HG02759 (cell line): ENCODE results near the gene GABBR2.

Experiments
- ATAC-seq: cut with Tn5 transposase; IDR thresholded peaks from one replicate; pipeline ENCODE4 v1.9.1; 2021; ENCODE audit warnings: mild to moderate bottlenecking, moderate library complexity; ENCODE audit not compliant: unreplicated experiment

Gene GABBR2

DNA sequence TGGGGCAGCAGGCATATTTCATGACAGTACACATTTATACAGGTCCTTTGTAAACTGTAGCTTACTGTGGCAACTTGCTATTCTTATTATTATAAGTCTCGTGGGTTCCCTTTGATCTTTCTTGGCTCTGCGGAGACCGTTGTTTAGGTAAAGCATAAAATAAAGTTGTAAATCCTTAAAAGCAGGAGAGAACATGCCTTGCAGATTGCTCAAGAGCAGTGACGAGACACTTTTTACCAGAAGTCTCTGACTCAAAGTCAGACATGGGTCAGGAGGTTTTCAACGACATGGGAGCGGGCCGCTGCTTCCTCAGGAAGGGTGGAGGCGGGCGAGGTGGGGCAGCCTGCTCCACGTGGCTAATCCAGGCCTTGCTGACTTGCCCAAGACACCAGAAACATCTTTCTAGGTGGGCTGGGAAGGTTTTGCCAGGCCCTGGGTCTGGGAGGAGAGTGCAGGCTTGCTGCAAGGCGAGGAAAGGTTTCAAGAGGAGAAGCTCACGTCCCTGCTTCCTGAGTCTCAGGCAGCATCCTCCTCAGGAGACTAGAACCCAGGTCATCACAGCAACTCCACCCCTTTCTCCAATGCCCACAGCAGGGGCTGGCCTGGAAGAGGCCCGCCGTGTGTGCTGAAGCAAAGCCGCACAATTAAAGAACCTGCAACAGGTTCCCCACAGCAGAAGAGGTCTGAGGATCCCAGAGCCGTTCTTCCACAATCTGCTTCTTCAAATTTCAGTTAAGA, 459.8 kb downstream of the GABBR2 start:
- no peak for ATAC-seq

DNA sequence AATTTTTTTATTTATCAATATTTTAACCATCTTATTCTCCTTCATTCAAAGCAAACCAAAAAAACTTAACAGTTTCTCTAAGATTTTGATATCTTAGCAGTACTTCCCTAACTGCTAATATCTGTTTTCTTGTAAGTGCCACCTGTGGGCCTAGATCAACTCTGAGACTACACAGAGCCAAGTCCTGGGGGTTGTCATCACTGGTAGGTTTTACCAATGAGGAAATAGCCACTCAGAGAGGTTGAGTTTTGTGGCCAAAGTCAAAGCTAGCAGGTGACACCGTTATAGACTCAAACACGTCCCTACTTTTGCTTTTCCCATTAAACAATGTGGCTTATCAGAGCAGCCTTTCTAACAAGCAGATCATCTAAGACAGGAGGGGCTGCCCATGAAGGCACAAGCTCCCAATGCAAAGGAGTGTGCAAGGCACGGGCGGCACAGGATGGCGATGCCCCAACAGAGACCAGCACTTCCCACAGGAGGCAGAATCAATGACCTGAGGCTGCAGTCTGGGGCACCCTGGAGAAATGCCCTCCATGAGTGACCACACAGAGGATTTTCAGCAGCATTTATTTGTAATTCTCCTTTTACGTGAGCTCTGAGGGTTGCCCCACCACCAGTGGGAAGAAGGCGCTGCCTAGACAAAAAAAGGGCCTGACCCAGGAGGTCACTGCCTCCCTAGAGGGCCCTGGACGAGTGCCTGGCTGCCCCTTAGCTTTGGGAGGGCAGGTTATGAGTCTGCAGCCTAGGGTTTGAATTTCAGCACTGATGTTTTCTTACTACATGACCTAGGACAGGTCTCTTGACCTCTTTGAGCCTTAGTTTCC, 460.7 kb downstream of the GABBR2 start:
- ATAC-seq = no peak

DNA sequence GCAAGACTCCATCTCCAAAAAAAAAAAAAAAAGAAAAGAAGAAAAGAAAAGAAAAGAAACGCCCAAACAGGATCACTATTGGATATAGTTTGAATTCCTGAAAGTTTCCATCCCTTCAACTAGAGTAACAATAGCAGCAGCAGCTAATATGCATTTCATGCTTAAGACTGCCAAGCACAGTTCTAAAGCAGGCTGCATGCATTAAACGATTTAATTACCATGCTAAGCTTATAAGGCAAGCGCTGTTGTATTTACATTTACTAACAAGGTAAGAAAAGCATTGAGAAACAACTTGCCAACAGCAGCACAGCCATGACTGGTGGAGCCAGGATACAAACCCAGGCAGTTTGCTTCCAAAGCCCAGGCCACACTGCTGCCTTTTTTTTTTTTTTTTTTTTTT, 466.3 kb downstream of the GABBR2 start:
- no peak for ATAC-seq

DNA sequence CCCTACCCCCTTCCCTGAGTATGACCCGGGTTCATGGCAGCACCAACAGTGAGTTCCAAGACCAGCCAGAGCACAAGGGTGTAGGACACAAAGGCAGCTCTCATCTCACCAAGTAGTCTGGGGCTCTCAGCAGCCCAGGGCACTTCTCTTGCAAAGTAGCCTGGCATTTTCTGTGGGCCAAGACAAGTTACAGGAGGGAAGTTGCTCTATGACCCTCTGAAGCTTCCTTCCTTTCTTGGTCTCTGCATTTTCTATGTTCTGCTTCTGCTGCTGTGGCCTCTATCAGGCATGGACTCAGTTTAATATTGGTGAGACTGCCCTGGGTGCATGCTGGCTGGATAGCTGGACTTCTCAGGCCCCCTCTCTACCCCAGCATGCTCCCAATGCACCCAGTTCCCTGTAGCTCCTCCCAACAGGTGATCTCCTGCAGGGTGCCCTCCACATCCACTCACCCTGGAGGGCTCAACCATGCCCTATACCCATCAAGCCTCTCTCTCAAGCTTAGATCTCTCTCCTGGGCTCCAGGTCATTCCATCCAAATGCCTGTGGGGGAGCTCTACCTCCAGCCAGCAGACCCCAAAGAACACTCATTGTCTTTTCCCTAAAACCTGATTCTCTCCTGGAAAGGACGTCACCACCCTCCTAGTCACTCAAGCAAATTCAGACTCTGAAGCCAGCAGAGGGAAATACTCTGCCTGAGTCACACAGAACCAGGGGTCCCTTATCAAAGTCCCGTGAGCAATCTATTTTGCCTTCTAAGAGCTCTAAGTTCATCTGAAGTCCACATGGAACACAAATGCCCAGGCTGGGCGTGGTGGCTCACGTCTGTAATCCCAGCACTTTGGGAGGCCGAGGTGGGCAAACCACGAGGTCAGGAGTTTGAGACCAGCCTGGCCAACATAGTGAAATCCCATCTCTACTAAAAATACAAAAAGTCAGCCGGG, 467.1 kb downstream of the GABBR2 start:
- no peak for ATAC-seq

DNA sequence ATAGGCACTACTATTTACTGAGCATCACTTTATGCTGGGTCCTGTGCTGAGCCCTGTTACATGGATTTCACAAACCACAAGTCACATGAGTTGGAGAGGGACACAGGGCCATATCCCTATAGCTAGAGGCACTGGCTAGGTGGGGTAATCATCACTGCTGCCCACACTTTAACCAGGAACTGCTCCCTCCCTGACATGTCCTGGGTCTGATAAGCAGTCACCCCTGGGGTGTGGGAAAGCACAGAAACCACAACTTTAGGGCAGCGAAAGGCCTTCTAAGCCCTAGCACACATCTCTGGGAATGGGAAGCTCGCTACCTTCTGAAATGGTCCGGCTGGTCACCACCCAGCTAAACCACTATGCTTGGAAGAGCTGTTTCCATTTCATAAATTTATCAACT, 468.3 kb downstream of the GABBR2 start:
- ATAC-seq = no peak
